GM18499 (cell line): Measurements from ENCODE around the gene TIMM17B.
A peak's percentile ranks its signal among the peaks of the same experiment; 100 is the strongest.
"Not testable (repeated sequence)": the region's sequence is repeated elsewhere in the genome, so short reads cannot be mapped to it uniquely, and the experiment has no call there.

Experiments used
- ATAC-seq: cut with Tn5 transposase; IDR thresholded peaks from one replicate; pipeline ENCODE4 v1.9.1; 2021; ENCODE audit warnings: moderate number of reproducible peaks; ENCODE audit not compliant: insufficient read depth, unreplicated experiment

The TIMM17B gene

DNA sequence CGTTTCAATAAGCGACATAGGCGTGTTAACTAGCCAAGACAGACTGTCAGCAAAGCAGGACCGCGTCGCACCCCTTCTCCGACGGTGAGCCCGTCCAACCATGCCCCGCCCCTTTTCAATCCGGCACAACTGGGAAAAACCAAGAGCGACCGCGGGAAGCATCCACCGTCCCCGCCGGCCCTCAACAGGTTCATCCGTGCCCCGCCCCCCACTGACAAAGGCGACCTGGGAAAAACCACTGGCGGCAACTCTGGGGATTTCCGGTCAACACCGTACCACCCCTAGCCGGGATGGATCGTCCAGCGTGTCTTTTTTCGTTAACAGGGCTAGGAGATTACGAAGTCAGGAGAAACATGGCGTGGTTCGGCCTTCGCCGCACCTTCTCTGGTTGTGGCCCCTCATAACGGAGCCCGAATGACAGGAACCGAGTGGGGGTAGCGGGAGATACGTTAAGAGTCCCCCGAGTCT lies 377 bp downstream of the TIMM17B start:
- peak; percentile 11 for ATAC-seq

DNA sequence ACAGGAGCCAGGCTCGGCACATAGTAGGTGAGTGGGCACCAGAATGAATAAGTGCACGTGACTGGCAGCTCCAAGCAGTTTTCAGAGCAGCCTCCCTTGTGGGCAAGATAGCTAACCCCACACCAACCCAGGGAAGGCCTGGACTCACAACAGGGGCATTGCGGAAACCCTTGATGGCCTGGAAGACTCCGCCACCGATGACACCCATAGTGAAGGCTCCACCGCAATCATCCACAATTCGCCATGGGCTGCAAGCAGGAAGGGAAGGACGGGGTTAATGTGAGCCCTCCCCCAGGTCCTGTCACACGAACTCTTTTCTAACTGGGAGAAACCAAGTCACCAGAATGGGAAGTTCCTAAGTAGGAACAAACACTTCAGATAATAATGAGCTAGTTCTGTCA lies 957 bp downstream of the TIMM17B start:
- ATAC-seq = no peak

DNA sequence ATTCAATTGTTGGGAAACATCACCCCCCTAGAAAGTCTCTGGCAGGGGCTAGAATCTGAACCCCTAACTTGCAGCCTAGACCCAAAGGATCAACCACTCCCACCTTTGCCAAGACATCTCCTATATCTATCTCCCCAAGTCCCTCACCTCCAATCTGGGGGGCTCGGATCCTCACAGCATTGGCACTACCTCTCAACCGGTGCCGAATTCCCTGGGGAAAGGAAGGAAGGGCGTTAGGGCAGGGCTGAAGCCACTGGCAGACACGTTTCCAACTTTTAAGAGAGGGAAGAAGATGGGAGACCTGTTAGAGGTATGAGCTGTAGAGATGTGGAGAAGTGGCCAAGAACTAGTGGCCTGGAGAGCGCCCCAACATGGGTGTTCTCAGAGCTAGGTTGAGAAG lies 2.7 kb downstream of the TIMM17B start:
- no peak for ATAC-seq

DNA sequence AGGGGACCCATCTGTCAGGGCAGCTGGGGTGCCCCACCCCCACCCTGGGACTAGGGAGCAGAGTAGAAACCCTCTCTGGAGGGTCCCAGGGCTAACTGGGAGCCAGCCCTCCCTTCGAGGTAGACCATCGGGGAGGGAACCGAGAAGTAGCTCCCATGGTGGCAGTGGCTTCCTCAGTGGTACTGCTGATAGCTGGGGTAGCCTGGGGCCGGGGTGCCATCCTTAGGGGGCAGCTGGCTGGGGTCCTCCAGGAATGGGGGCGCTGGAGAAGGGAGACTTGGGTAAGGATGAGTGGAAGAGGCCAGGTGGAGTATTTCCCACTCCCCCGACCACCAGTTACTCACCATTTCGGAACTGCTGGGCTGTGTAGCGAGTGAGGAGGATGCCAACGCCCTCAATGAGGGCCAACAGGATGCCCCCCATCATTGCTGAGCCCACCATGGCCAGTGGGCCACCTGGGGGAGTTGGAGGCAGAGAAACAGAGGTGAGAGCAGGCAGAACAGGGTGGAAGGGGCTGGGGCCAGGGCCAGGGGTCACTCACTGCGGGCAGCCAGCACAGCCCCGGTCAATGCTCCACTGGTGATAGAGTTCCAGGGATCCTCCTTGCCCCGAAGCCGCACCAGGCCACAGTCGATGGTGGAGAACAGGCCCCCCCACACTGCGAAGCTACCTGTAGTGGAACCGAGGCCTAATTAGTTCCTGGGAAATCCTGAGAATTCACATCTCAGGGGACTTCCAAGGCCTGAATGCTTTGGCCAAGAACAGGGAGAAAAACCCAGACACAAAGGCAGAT lies 3.8 kb downstream of the TIMM17B start:
- ATAC-seq = no peak

DNA sequence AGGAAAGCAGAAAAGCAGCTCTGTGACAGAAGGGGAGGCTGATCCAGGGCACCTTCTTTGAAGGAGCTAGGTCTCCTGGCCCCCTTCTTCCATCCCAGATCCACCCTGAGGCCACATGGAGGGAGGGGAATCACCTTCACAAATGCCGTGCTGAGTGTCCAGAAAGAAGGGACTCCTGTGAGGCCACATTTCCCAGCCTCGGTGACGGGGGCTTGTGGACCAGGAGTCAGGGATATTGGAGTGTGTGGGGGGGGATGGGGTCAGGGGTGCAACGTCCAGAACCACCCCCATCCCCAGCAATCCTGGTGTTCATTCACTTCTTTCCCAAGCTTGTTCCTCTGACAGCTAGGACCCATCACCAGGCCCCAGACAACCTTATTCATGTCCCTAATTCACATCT lies 4.7 kb downstream of the TIMM17B start:
- no peak for ATAC-seq

DNA sequence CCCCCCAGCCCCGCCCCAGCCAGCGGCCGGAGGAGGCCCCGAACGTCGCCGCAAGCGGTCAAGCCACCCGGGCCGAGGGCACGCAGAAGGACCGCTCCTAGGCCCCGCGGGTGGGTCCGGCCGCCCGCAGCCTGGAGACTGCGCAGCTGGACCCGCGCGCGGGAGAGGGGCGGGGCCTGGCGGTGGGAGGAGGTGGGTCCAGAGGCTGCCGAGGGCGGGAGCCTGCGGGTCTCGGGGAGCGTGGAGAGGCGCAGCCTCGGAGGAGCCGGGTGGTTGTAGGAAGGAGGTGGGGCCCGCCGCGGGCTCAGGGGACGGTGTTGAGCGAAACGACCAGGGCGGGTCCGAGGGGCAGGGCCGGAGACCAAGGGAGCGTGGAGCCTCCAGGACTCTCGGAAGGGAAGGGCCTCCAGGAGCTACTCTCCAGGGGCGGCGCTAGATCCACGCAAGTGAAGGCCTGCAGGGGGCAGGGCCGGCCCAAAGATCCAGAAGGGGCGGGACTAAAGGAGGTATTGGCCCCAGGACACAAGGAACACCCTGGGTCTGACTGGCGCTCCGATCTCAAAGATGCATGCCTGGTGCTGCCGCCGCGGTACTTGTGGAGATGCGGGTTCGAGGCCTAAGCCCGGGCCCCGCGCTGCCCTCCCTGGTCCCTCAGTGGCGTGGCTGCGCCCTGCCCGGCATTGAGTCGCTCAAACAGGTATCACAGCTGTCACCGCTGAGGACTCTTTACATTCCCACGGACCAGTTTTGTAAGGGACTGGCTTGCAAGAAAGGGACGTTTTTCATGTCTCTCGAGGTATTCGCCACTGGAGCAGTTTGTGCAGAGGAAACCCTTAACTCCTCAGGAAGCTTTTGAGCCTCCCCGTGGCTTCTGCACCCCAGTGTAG lies 5.9 kb downstream of the TIMM17B start:
- peak; percentile 43 for ATAC-seq

DNA sequence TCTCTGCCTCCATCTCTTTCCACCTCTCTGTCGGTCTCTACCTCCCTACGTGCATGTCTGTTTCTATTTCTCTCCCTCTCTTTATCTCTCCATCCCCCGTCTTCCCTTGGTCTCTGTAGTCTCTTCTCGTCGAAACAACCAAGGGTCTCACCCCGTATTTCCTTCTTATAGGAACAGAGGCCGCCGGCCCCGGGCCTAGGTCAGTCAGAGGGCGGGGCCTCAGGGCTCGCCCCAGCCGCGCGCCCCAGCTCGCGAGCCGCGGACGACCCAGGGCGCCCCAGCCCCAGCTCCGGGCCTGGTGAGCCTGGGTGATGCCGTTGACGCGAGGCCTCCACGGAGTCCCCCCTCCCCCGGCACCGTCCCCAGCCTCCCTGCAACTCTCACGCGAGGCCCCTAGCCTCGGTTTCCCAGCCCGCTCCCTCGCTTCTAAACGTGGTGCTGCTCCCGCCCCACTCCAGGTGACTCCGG lies 6.6 kb downstream of the TIMM17B start:
- ATAC-seq = peak; percentile 15

DNA sequence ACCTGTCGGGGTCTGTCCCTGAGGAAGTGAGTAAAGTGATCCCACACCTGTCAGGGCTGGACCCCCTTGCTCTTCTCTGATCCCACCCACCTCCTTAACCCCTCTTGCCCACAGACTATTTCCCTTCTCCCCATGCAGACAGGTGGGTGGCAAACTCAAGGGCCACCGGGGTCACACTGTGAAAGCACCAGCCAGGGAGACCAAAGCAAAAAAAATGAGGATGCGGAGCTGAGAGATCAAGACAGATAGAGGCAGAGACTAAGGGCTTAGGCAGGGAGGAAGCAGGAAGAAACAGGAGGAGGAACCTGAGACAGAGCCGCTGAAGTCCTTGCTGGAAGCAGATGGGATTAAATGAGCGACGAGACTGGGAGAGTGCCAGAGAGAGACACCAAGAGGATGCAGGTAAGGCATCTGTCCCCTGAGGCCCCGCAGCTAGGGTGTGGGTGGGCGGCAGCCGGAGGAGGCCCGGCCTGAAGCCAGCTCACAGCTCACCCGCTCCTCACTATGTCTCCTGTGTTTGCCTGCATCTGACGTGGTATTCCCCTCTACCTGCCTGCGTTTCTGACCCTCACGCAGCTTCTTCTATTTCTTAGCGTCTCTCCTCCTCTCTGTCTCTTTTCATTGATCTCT lies 7.2 kb downstream of the TIMM17B start:
- ATAC-seq = no peak

DNA sequence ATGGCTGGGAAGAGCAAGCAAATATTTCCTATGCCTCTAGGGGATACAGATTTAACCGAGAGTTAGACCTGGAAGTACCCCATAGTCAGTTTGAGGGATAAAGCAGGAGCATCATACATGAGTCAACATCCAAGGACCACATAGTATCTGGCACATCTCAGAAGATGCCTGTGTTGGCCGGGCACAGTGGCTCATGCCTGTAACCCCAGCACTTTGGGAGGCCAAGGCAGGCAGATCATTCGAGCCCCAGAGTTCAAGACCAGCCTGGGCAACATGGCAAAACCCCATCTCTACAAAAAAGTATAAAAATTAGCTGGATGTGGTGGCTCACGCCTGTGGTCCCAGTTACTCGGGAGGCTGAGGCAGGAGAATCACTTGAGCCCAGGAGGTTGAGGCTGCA lies 11.0 kb downstream of the TIMM17B start:
- ATAC-seq = not testable (repeated sequence)

DNA sequence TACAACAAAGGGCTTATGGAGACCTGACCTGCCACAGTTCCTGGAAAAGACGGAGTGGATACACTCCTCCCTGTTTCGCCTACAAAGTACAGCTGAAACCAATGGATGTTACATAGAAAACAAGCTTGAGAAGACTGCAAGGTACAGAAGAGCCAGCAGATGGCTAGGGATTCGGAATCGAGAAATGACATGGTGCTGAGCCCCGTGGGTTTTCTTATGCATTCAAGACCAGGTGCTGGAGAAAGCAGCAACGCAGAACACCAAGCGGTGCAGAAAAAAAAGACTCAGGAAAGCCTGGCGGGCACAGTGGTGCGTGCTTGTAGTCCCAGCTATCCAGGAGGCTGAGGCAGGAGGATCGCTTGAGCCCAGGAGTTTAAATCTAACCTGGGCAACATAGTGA lies 13.8 kb downstream of the TIMM17B start:
- no peak for ATAC-seq

DNA sequence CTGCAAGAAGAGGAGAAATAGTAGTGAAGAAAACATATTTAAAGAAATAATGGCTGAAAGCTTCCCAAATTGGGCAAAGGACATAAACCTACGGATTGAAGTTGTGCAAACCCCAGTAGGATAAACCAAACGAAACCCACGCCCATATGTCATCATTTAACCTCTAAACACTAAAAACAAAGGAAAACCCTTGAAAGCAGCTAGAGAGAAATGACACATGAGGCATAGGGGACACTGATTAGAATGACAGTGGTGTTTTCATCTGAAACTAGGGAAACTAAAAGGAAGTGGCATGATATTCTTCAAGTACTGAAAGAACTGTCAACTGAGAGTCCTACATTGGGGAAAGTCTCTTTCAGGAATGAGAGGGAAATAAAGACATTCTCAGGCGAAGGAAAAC lies 20.6 kb downstream of the TIMM17B start:
- not testable (repeated sequence) for ATAC-seq

DNA sequence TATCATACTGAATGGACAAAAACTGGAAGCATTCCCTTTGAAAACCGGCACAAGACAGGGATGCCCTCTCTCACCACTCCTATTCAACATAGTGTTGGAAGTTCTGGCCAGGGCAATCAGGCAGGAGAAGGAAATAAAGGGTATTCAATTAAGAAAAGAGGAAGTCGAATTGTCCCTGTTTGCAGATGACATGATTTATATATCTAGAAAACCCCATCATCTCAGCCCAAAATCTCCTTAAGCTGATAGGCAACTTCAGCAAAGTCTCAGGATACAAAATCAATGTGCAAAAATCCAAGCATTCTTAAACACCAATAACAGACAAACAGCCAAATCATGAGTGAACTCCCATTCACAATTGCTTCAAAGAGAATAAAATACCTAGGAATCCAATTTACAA lies 25.6 kb downstream of the TIMM17B start:
- ATAC-seq = not testable (repeated sequence)

DNA sequence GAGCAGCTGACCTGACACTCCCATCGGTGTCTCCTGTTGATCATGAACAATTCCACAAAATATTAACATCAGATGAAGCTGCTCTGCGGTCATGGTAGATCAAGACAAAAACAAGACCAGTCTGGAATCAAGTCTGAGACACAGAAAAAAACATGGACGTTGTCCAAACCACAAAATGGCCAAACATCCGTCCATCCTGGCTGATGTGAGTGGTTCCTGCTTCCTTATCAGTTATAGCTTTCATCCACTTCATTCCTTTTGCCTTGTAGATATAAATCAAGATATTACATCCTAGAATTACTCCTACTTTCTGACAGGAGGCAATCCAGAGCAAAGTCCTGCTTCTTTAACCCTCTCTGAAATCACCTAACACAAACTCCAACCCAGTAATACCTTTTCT lies 33.4 kb downstream of the TIMM17B start:
- no peak for ATAC-seq

DNA sequence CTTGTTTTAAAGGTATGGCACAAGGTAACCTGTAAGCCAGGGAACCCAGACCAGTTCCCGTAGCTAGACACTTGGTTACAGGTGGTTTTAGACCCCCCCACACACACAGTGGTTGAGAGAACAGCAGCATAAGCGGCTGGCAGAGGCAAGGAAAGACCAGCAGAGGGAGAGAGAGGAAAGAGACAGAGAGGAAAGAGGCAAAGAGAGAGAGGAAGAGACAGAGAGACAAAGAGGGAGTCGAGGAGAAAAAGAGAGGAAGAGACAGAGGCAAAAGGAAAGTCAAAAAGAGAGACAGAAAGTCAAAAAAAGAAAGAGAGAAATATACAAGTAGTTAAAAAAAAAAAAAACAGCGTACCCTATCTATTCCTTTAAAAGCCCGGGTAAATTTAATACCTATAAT lies 42.7 kb downstream of the TIMM17B start:
- ATAC-seq = no peak

DNA sequence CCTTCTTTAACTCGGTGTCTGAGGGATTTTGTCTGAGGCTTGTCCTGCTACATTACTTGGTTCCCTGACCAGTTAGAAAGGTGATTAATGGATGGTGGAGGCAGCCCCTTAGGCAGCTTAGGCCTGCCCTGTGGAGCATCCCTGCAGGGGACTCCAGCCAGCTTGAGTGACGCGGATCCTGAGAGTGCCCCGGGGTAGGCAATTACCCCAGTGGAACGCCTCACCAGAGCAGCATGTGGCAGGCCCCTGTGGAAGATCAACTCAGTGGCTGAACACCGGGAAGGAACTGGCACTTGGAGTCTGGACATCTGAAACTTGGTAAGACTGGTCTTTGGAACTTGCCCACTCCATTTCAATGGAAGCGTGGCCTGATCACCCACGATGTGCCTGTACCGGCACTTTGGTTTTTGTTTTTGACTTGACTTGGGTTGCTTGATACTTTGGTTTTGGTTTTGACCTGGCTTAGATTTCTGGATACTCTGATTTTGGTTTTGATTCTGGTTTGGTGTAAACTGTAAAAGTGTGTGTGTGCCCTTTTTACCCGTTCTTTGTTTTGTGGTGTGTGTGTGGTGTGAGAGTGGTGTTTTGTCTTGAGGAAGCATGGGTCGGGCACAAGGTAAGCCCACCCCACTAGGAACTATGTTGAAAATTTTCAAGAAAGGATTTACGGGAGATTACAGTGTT lies 43.3 kb downstream of the TIMM17B start:
- not testable (repeated sequence) for ATAC-seq

DNA sequence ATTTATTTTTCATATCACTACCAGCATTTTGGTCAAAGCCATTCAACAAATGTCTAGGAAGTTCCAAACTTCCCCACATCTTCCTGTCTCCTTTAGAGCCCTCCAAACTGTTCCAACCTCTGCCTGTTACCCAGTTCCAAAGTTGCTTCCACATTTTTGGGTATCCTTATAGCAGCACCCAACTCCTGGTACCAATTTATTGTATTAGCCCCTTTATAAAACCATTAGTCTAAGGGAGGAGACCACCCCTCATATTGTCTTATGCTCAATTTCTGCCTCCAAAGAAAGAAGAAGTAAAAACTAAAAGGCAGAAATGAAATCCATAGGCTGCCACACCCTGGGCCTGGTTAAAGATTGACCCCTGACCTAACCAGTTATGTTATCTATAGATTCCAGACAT lies 44.1 kb downstream of the TIMM17B start:
- not testable (repeated sequence) for ATAC-seq

DNA sequence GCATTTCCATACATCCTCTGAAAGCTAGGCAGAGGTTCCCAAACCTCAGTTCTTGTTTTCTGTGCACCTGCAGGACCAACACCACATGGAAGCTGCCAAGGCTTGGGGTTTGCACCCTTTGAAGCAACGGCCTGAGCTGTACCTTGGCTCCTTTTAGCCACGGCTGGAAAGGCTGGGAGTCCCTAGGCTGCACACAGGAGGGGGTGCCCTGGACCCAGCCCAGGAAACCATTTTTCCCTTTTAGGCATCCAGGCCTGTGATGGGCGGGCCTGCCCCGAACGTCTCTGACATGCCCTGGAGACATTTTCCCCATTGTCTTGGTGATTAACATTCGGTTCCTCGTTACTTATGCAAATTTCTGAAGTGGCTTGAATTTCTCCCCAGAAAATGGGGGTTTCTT lies 44.7 kb downstream of the TIMM17B start:
- ATAC-seq = no peak

DNA sequence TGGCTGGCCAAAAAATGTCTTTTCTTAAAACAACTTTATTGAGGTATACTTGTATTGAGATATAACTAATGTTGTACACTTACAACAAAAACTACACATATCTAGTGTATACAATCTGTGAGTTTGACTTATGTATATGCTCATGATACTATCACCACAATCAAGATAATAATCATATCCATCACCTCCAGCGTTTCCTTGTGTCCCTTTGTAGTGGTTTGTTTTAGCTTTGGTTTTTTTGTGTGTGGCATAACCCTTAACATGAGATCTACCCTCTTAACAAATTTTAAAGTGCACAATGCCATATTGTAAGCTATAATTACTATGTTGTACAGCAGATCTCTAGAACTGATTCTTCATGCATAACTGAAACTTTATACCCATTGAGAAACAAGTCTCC lies 48.7 kb downstream of the TIMM17B start:
- no peak for ATAC-seq
